Measurements from ENCODE around the gene EPB41L3.

The EPB41L3 gene

DNA sequence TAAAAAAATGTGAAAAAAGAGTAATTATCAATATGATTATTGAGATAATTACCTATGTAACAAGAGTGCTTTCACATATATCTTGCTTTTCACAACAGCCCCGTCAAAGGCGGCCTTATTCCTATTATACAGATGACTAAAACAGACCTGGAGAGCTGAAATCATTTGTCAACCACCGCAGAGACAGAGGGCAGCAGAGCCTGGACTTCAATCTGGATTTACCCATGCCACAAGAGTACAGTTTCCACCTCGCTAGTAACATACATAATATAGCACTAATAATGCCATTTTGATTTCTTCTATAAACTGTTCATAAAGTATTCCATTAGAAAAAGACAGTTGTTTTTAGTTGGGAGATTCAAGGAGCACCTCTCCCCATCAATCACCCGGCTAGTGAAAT is 121.8 kb downstream of the EPB41L3 start:
- TF ChIP-seq, protein P1, sequence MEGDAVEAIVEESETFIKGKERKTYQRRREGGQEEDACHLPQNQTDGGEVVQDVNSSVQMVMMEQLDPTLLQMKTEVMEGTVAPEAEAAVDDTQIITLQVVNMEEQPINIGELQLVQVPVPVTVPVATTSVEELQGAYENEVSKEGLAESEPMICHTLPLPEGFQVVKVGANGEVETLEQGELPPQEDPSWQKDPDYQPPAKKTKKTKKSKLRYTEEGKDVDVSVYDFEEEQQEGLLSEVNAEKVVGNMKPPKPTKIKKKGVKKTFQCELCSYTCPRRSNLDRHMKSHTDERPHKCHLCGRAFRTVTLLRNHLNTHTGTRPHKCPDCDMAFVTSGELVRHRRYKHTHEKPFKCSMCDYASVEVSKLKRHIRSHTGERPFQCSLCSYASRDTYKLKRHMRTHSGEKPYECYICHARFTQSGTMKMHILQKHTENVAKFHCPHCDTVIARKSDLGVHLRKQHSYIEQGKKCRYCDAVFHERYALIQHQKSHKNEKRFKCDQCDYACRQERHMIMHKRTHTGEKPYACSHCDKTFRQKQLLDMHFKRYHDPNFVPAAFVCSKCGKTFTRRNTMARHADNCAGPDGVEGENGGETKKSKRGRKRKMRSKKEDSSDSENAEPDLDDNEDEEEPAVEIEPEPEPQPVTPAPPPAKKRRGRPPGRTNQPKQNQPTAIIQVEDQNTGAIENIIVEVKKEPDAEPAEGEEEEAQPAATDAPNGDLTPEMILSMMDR (conservative IDR thresholded peaks at IDR 0.05; ENCODE audit: low read depth, low read length) = no peak
- no peak for DNase-seq (ENCODE audit: low read depth)
- no peak overlapping the region for H3K4me3 ChIP-seq (ENCODE audit: low read depth, low read length)

DNA sequence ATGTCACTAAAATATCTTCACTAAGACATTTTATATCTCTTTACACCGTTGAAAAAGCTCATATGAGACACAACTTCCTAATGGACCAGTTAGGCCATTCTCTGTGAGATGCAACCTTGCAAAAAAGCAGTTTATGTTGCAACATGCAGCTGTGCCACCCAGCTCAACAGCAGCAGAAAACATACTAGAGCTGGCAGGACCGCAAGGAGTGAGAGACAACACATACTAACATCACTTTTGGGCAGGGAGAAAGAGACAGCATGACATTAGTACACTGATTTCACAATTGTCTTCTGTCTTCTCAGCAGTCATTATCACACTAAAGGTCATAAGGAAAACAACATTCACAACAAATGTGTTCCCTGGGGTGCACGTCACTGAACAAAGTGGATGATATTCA is 122.9 kb downstream of the EPB41L3 start:
- DNase-seq (ENCODE audit: low read depth) = no peak
- TF ChIP-seq, protein P1 (conservative IDR thresholded peaks at IDR 0.05; ENCODE audit: low read depth, low read length) = no peak

GRCh38 chr18:5419601-5420000 is 124.2 kb downstream of the EPB41L3 start:
- TF ChIP-seq, protein P1 (conservative IDR thresholded peaks at IDR 0.05; ENCODE audit: low read depth, low read length) = no peak
- no peak overlapping the region for H3K4me3 ChIP-seq (ENCODE audit: low read depth, low read length)
- DNase-seq (ENCODE audit: low read depth) = no peak

More for the DNA sequence above, 122.9 kb downstream of the EPB41L3 start:
- H3K4me3 ChIP-seq (ENCODE audit: low read depth, low read length) = no peak overlapping the region

- TF ChIP-seq, protein P1 (conservative IDR thresholded peaks at IDR 0.05; ENCODE audit: low read depth, low read length) = no peak
- peak; percentile 17 for DNase-seq (ENCODE audit: low read depth)
- no peak overlapping the region for H3K4me3 ChIP-seq (ENCODE audit: low read depth, low read length)
These were observed 124.8 kb downstream of the EPB41L3 start for GRCh38 chr18:5419030-5419429.

GRCh38 chr18:5417342-5417741 is 126.5 kb downstream of the EPB41L3 start:
- DNase-seq (ENCODE audit: low read depth) = peak; percentile 68
- H3K4me3 ChIP-seq (ENCODE audit: low read depth, low read length) = no peak overlapping the region
- TF ChIP-seq, protein P1 (conservative IDR thresholded peaks at IDR 0.05; ENCODE audit: low read depth, low read length) = no peak

GRCh38 chr18:5416112-5416511 is 127.7 kb downstream of the EPB41L3 start:
- DNase-seq (ENCODE audit: low read depth) = no peak
- TF ChIP-seq, protein P1 (conservative IDR thresholded peaks at IDR 0.05; ENCODE audit: low read depth, low read length) = no peak
- no peak overlapping the region for H3K4me3 ChIP-seq (ENCODE audit: low read depth, low read length)

- H3K4me3 ChIP-seq (ENCODE audit: low read depth, low read length) = no peak overlapping the region
- DNase-seq (ENCODE audit: low read depth) = no peak
- TF ChIP-seq, protein P1 (conservative IDR thresholded peaks at IDR 0.05; ENCODE audit: low read depth, low read length) = no peak
These were observed 128.1 kb downstream of the EPB41L3 start for GRCh38 chr18:5415665-5416064.

Data from choroid plexus epithelial cell (primary cell).